ENCODE results near the gene CAPNS1. TPM values are rescaled to one million over a fixed set of nuclear protein-coding genes. Genes with fewer than 3 reads are reported as not detected.

Gene CAPNS1
- 439 and 454 TPM in 2 replicates for total RNA-seq

GRCh38 chr19:36139473-36140303 is at the start of gene CAPNS1:
TSS of gene CAPNS1 (plus strand) at chr19:36140066. CDS start at chr19:36141012, 946 bp downstream.
- intact Hi-C loops (cut with micrococcal nuclease): loop anchor here (1.0 to 5.0 kb wide), 4 partner anchors 144 to 1328 kb away; partner anchors contain the start of genes SDHAF1, ZFP14, ZNF569 and ZNF570

- intact Hi-C loops (cut with micrococcal nuclease): no loop called here
Measured at GRCh38 chr19:36090910-36091695, 48.8 kb upstream of the CAPNS1 start.

- intact Hi-C loops (cut with micrococcal nuclease): no loop called here
Measured at GRCh38 chr19:36092566-36092965, 47.3 kb upstream of the CAPNS1 start.

GRCh38 chr19:36093146-36093662 is 46.7 kb upstream of the CAPNS1 start:
- intact Hi-C loops (cut with micrococcal nuclease): no loop called here

GRCh38 chr19:36093687-36094086 is 46.2 kb upstream of the CAPNS1 start:
- intact Hi-C loops (cut with micrococcal nuclease): no loop called here

- intact Hi-C loops (cut with micrococcal nuclease): no loop called here
Measured at GRCh38 chr19:36097036-36097435, 42.8 kb upstream of the CAPNS1 start.

- intact Hi-C loops (cut with micrococcal nuclease): no loop called here
Measured at GRCh38 chr19:36099166-36099785, 40.6 kb upstream of the CAPNS1 start.

- intact Hi-C loops (cut with micrococcal nuclease): no loop called here
Measured at GRCh38 chr19:36100476-36100875, 39.4 kb upstream of the CAPNS1 start.

- intact Hi-C loops (cut with micrococcal nuclease): no loop called here
Measured at GRCh38 chr19:36101550-36102327, 38.1 kb upstream of the CAPNS1 start.

- intact Hi-C loops (cut with micrococcal nuclease): no loop called here
Measured at GRCh38 chr19:36103040-36103626, 36.7 kb upstream of the CAPNS1 start.

GRCh38 chr19:36103842-36104552 is 35.9 kb upstream of the CAPNS1 start:
- intact Hi-C loops (cut with micrococcal nuclease): no loop called here

GRCh38 chr19:36106441-36106840 is 33.4 kb upstream of the CAPNS1 start:
- intact Hi-C loops (cut with micrococcal nuclease): no loop called here

GRCh38 chr19:36106991-36107390 is 32.9 kb upstream of the CAPNS1 start:
- intact Hi-C loops (cut with micrococcal nuclease): no loop called here

GRCh38 chr19:36108684-36109083 is 31.2 kb upstream of the CAPNS1 start:
- intact Hi-C loops (cut with micrococcal nuclease): no loop called here

GRCh38 chr19:36110487-36111199 is 29.2 kb upstream of the CAPNS1 start, which contains the start of gene OVOL3:
TSS of gene OVOL3 (plus strand) at chr19:36111143. CDS start at chr19:36111203, 60 bp downstream.
- intact Hi-C loops (cut with micrococcal nuclease): loop anchor here (10.0 kb wide), 1 partner anchor 494 kb away; the partner anchor contains the start of gene ZNF382

- intact Hi-C loops (cut with micrococcal nuclease): loop anchor here (10.0 kb wide), 1 partner anchor 494 kb away; the partner anchor contains the start of gene ZNF382
Measured at GRCh38 chr19:36111200-36111539, 28.7 kb upstream of the CAPNS1 start.

GRCh38 chr19:36112678-36113077 is 27.2 kb upstream of the CAPNS1 start:
- intact Hi-C loops (cut with micrococcal nuclease): loop anchor here (10.0 kb wide), 1 partner anchor 492 kb away; the partner anchor contains the start of gene ZNF382

- intact Hi-C loops (cut with micrococcal nuclease): loop anchor here (10.0 kb wide), 1 partner anchor 491 kb away; the partner anchor contains the start of gene ZNF382
Measured at GRCh38 chr19:36113425-36113824, 26.4 kb upstream of the CAPNS1 start.
